CD4-positive, alpha-beta T cell treated with Interleukin-6 at 100 ng/mL for 8 hours (primary cell): ENCODE measurements around the gene CENPF.
"Not testable (repeated sequence)": the region's sequence is repeated elsewhere in the genome, so short reads cannot be mapped to it uniquely, and the experiment has no call there.

ENCODE experiments used
- DNase-seq: peaks from one replicate; pipeline ENCODE4 v3.0.0-alpha.2; 2020; ENCODE audit warnings: mixed read lengths, low spot score

The CENPF gene

GRCh38 chr1:214602764-214603657, at the start of gene CENPF:
CENPF (plus strand) TSS chr1:214603195; CDS start chr1:214613755, 10,560 bp downstream.
- peak; percentile 95 for DNase-seq

- no peak for DNase-seq
Measured at GRCh38 chr1:214557952-214558735, 44.9 kb upstream of the CENPF start.

- DNase-seq: no peak
Measured at GRCh38 chr1:214563881-214564280, 39.1 kb upstream of the CENPF start.

- DNase-seq: no peak
Measured at GRCh38 chr1:214565310-214565709, 37.7 kb upstream of the CENPF start.

GRCh38 chr1:214566158-214567104, 36.6 kb upstream of the CENPF start:
- no peak for DNase-seq

- DNase-seq: no peak
Measured at GRCh38 chr1:214567481-214567980, 35.5 kb upstream of the CENPF start.

GRCh38 chr1:214568328-214568727, 34.7 kb upstream of the CENPF start:
- no peak for DNase-seq

- no peak for DNase-seq
Measured at GRCh38 chr1:214569357-214570004, 33.5 kb upstream of the CENPF start.

GRCh38 chr1:214570442-214570841, 32.6 kb upstream of the CENPF start:
- DNase-seq: no peak

GRCh38 chr1:214571281-214571680, 31.7 kb upstream of the CENPF start:
- no peak for DNase-seq

- DNase-seq: no peak
Measured at GRCh38 chr1:214573386-214574318, 29.3 kb upstream of the CENPF start.

- DNase-seq: no peak
Measured at GRCh38 chr1:214574598-214575411, 28.2 kb upstream of the CENPF start.

GRCh38 chr1:214576120-214576519, 26.9 kb upstream of the CENPF start:
- DNase-seq: not testable (repeated sequence)

- no peak for DNase-seq
Measured at GRCh38 chr1:214579183-214579582, 23.8 kb upstream of the CENPF start.

GRCh38 chr1:214581785-214582184, 21.2 kb upstream of the CENPF start:
- no peak for DNase-seq

- DNase-seq: no peak
Measured at GRCh38 chr1:214582289-214582891, 20.6 kb upstream of the CENPF start.

GRCh38 chr1:214583113-214583512, 19.9 kb upstream of the CENPF start:
- DNase-seq: no peak

- DNase-seq: no peak
Measured at GRCh38 chr1:214583824-214584554, 19.0 kb upstream of the CENPF start.
